ENCODE data around the gene GNG7. TPM values are rescaled to one million over a fixed set of nuclear protein-coding genes. Genes with fewer than 3 reads are reported as not detected.
"Not testable (repeated sequence)": the region's sequence is repeated elsewhere in the genome, so short reads cannot be mapped to it uniquely, and the experiment has no call there.

The GNG7 gene
- total RNA-seq, 1 donor from 2014 or later, result 5.1 TPM

DNA sequence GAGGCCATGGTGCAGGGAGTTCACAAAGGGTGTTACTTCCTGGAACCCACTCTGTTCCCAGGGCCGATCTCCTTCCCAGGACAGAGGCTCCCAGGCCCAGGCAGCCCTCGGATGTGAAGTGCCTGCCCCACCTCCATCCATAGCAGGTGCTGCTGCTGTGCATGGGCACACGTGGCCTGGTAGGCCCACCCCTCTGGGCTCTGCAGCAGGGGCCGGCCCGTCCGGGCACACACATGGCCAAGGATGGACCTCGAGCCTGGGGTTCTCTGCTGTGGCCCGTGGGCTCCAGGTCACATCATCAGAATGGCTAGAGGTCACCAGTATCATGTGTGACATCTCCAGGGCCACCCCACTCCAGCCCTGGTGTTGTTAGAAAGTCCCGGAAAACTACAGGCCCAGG lies 154.8 kb downstream of the GNG7 start:
- Mint-ChIP-seq H3K4me1 (ENCODE audit: unreplicated experiment) (peaks cover 53% of the 10 kb centered on the region), H3K27ac (ENCODE audit: unreplicated experiment) (no peak overlapping the region), H3K4me3 (ENCODE audit: unreplicated experiment) (no peak overlapping the region), H3K9me3 (ENCODE audit: unreplicated experiment) (no peaks in the 10 kb centered on the region), H3K36me3 (ENCODE audit: unreplicated experiment) (no peaks in the 10 kb centered on the region), H3K27me3 (ENCODE audit: unreplicated experiment) (no peaks in the 10 kb centered on the region)
- TF ChIP-seq, protein P1, sequence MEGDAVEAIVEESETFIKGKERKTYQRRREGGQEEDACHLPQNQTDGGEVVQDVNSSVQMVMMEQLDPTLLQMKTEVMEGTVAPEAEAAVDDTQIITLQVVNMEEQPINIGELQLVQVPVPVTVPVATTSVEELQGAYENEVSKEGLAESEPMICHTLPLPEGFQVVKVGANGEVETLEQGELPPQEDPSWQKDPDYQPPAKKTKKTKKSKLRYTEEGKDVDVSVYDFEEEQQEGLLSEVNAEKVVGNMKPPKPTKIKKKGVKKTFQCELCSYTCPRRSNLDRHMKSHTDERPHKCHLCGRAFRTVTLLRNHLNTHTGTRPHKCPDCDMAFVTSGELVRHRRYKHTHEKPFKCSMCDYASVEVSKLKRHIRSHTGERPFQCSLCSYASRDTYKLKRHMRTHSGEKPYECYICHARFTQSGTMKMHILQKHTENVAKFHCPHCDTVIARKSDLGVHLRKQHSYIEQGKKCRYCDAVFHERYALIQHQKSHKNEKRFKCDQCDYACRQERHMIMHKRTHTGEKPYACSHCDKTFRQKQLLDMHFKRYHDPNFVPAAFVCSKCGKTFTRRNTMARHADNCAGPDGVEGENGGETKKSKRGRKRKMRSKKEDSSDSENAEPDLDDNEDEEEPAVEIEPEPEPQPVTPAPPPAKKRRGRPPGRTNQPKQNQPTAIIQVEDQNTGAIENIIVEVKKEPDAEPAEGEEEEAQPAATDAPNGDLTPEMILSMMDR (IDR thresholded peaks at IDR 0.05), result no peak
- no peak for DNase-seq (ENCODE audit: extremely low spot score, unreplicated experiment)

DNA sequence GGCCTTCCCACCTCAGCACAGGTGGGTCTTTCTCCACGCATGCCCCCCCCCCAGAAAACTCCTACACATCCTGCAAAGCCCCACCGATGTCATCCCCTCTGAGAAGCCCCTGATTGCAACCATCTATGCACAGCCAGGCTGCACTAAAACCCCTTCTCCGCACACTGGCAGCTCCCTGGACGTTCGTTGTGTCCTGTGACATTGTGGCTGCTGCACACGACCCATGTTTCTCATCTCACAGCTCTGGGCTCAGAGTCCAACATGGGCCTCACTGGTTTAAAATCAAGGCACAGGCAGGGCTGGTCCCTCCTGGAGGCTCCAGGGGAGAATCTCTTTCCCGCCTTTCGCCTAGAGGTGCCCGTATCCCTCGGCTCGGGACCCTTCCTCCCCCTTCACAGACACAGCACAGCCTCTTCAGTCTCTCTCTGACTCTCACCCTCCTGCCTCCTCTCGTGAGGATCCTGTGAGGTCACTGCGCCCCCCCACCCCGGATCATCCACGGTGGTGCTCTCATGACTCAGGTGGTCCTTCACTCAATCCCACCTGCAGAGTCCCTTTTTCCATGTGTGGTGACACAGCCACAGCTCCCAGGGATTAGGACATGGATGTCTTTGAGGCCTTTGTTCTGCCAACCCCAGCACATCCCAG lies 155.3 kb downstream of the GNG7 start:
- TF ChIP-seq, protein P1 (IDR thresholded peaks at IDR 0.05), result no peak
- DNase-seq (ENCODE audit: extremely low spot score, unreplicated experiment), result no peak
- Mint-ChIP-seq H3K27me3 (ENCODE audit: unreplicated experiment) (no peaks in the 10 kb centered on the region), H3K27ac (ENCODE audit: unreplicated experiment) (peak overlapping the region; percentile 89), H3K4me3 (ENCODE audit: unreplicated experiment) (no peak overlapping the region), H3K36me3 (ENCODE audit: unreplicated experiment) (no peaks in the 10 kb centered on the region), H3K4me1 (ENCODE audit: unreplicated experiment) (peaks cover 56% of the 10 kb centered on the region), H3K9me3 (ENCODE audit: unreplicated experiment) (no peaks in the 10 kb centered on the region)

DNA sequence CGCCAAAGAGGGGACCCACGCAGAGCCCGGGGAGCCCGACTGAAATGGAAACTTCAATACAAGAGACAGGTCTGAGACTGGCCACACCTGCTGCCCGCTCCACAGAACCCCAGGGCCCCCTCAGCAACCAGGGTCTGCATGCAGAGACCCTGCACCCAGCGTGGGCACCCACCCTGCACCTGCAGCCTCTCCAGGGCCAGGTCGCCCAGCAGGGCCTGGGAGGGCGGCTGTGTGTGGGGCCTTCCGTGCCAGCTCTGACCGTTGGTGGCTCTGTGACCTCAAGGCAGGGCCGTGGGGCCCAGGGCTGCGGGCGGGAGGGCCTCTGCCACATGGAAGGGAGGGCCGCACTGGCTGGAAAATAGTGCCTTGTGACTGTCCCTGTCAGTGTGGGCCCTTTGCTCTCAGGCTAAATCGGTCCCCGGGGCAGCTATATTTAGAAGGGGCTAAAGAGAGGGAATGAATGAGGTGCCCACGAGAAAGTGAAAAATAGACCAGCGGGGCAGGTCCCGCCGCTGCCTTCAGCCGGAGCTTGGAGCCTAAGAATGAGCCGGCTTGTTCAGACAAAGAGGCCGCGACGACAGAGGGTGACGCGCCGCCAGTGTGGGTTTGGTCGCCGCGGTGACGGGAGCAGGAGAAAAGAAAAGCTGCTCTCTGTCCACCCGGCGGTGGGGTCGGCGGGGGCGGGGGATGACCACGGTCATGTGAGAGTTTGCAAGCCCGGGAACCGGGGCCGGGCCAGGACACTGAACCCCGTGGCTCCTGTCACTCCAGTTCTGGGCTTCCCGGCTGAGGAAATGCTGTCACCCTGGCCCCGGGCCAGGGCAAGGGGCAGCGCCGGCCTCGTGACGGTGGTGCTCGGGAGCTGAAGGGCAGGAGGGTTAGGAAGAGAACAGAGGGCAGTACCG lies 156.1 kb downstream of the GNG7 start:
- Mint-ChIP-seq H3K9me3 (ENCODE audit: unreplicated experiment) (no peaks in the 10 kb centered on the region), H3K27me3 (ENCODE audit: unreplicated experiment) (no peaks in the 10 kb centered on the region), H3K4me3 (ENCODE audit: unreplicated experiment) (peak overlapping the region; percentile 18), H3K36me3 (ENCODE audit: unreplicated experiment) (no peaks in the 10 kb centered on the region), H3K4me1 (ENCODE audit: unreplicated experiment) (peaks cover 63% of the 10 kb centered on the region), H3K27ac (ENCODE audit: unreplicated experiment) (peak overlapping the region; percentile 98)
- DNase-seq (ENCODE audit: extremely low spot score, unreplicated experiment), result no peak
- TF ChIP-seq, protein P1 (IDR thresholded peaks at IDR 0.05), result no peak

GRCh38 chr19:2545416-2546127 lies 156.9 kb downstream of the GNG7 start:
- H3K27me3 Mint-ChIP-seq (ENCODE audit: unreplicated experiment), result not testable (repeated sequence)

DNA sequence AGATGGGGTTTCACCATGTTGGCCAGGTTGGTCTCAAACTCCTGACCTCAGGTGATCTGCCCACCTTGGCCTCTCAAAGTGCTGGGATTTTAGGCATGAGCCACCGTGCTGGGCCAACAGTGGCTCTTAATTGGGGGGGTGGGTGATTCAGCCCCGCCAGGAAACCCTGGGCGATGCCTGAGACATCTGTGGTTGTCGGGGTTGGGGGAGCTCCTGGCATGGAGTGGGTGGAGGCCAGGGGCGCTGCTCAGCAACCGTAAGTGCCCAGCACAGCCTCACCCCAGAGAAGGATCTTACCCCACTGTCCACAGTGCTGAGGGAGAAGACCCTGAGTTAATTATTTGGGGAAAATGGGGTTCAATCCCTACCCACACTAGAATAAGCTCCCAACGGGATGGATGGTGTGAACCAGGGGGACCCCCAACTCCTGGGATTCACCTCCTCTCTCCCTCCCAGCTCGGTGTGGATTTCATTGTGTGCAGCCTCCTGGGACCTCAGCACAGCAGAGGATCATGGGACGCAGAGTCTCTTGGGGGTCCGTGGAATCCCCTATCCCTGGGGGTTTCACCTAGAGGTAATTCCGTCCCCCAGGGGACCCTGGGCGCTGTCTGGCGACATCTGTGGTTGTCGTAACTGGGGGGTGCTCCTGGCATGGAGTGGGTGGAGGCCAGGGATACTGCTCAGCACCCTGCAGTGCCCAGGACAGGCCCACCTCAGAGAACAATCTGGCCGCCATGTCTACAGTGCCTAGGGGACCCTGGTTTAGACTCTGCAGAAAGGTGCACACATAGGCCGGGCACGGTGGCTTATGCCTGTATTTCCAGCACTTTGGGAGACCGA lies 157.7 kb downstream of the GNG7 start:
- Mint-ChIP-seq H3K4me1 (ENCODE audit: unreplicated experiment) (peaks cover 77% of the 10 kb centered on the region), H3K36me3 (ENCODE audit: unreplicated experiment) (no peaks in the 10 kb centered on the region), H3K4me3 (ENCODE audit: unreplicated experiment) (no peak overlapping the region), H3K9me3 (ENCODE audit: unreplicated experiment) (no peaks in the 10 kb centered on the region), H3K27me3 (ENCODE audit: unreplicated experiment) (no peaks in the 10 kb centered on the region), H3K27ac (ENCODE audit: unreplicated experiment) (peak overlapping the region; percentile 98)
- no peak for DNase-seq (ENCODE audit: extremely low spot score, unreplicated experiment)
- TF ChIP-seq, protein P1 (IDR thresholded peaks at IDR 0.05), result no peak

More at GRCh38 chr19:2545416-2546127, 156.9 kb downstream of the GNG7 start:
- not testable (repeated sequence) for H3K4me3 Mint-ChIP-seq (ENCODE audit: unreplicated experiment); H3K36me3 Mint-ChIP-seq (ENCODE audit: unreplicated experiment); H3K9me3 Mint-ChIP-seq (ENCODE audit: unreplicated experiment); DNase-seq (ENCODE audit: extremely low spot score, unreplicated experiment)
- H3K27ac Mint-ChIP-seq (ENCODE audit: unreplicated experiment), result peak overlapping the region; percentile 98
- H3K4me1 Mint-ChIP-seq (ENCODE audit: unreplicated experiment), result peaks cover 71% of the 10 kb centered on the region
